ENCODE results near the gene ARHGAP19.

- TF ChIP-seq, protein P1, sequence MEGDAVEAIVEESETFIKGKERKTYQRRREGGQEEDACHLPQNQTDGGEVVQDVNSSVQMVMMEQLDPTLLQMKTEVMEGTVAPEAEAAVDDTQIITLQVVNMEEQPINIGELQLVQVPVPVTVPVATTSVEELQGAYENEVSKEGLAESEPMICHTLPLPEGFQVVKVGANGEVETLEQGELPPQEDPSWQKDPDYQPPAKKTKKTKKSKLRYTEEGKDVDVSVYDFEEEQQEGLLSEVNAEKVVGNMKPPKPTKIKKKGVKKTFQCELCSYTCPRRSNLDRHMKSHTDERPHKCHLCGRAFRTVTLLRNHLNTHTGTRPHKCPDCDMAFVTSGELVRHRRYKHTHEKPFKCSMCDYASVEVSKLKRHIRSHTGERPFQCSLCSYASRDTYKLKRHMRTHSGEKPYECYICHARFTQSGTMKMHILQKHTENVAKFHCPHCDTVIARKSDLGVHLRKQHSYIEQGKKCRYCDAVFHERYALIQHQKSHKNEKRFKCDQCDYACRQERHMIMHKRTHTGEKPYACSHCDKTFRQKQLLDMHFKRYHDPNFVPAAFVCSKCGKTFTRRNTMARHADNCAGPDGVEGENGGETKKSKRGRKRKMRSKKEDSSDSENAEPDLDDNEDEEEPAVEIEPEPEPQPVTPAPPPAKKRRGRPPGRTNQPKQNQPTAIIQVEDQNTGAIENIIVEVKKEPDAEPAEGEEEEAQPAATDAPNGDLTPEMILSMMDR (conservative IDR thresholded peaks at IDR 0.05 in 1 of 2, IDR thresholded peaks at IDR 0.05 in 1 of 2; ENCODE audit: low read depth in 1 of 2, low read length in 2 of 2): no peak
- TF ChIP-seq EZH2 (IDR thresholded peaks at IDR 0.05; ENCODE audit: low read length, missing control alignments): no peak
These were observed 28.5 kb downstream of the ARHGAP19 start for GRCh38 chr10:97263971-97264370.
